Fibroblast of villous mesenchyme (primary cell): ENCODE measurements around the gene SHROOM3. TPM values are rescaled to one million over a fixed set of nuclear protein-coding genes. Genes with fewer than 3 reads are reported as not detected.

Experiments
- DNase-seq: peaks from one replicate; pipeline ENCODE4 v3.0.0-alpha.2; 2010; ENCODE audit warnings: low read depth
- H3K4me3 ChIP-seq: 2 replicates; pipeline ENCODE4 v1.5.1; 2011; ENCODE audit warnings: low read depth, mild to moderate bottlenecking, low read length
- CTCF ChIP-seq: IDR thresholded peaks from 2 replicates; pipeline ENCODE4 v1.5.1; 2012; ENCODE audit warnings: low read depth, mild to moderate bottlenecking, low read length; ENCODE audit not compliant: insufficient read depth
- total RNA-seq: library from RNA; depleted of rRNA; stranded (reverse); fragments of >200 nt; gene quantifications from 2 replicates; pipeline ENCODE4 v1.2.3, GENCODE V29; 2012

SHROOM3 gene
- total RNA-seq, 1 donor = 27.6 TPM

GRCh38 chr4:76562161-76562560 lies 127.1 kb downstream of the SHROOM3 start:
- no peak overlapping the region for H3K4me3 ChIP-seq
- TF ChIP-seq CTCF = no peak

DNA sequence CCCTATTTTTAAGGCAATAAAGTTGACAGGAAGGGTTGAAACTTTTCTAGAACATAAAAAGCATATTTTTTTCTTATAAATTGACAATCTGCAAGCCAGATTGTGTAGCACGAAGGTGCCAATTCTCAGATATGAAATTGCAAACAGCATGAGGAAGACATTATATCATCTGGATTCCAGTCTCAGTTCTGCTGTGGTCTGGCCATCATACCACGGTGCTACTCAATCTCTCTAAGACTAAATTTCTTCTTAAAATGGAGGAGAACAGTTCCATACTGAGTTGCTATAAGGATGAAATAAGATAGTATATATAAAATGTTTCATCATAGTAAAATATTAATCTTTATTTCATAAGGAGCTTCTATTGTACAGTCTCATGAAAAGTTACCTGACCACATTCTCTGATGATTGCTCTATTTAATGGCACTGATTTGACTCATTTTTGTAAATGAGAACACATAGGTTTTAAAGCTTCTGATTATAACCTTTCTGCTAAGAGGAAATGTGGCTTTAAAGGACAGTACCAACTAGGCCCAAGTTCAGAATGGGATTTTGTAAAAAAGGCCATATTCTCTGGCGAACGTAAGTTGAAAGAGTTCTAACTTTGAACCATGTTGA lies 127.9 kb downstream of the SHROOM3 start:
- TF ChIP-seq CTCF = no peak
- DNase-seq = no peak
- no peak overlapping the region for H3K4me3 ChIP-seq

More at GRCh38 chr4:76562161-76562560, 127.1 kb downstream of the SHROOM3 start:
- DNase-seq = peak; percentile 76

DNA sequence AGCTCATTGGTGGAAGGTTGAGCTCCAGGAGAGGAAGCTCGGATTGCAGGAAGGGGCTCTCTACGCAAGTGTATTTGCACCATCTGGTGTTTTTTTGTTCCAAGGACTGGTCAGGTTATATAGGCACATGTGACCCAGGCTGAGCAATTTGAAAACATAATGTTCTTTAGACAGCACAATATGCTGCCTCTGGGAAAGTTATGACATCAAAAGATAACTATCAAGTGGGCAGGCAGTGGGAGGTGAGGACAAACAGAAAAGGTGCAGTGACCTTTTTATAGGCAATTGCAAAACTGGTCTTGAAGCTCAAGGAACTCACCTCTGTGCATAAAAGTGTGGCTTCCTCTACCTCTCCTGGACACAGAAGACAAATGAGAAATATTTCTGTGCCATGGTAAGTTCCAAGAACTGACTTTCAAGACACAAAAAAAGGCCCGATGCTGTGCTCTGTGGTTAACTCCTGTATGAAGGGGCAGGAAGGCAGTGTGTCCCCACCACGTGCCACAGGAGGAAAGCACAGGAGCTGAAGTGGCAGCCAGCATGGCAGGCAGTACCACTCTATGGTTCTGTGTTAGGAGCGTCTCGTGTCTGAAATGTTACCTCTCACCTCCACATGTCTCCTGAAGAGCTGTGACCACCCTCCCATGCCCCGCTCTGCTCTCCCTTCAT lies 128.6 kb downstream of the SHROOM3 start:
- DNase-seq = peak; percentile 91
- H3K4me3 ChIP-seq = no peak overlapping the region
- TF ChIP-seq CTCF = no peak

GRCh38 chr4:76564123-76564915 lies 129.3 kb downstream of the SHROOM3 start:
- no peak overlapping the region for H3K4me3 ChIP-seq
- DNase-seq = no peak
- TF ChIP-seq CTCF = no peak

- H3K4me3 ChIP-seq = no peak overlapping the region
- no peak for TF ChIP-seq CTCF
- DNase-seq = no peak
Measured at GRCh38 chr4:76568262-76568661, 133.2 kb downstream of the SHROOM3 start.

DNA sequence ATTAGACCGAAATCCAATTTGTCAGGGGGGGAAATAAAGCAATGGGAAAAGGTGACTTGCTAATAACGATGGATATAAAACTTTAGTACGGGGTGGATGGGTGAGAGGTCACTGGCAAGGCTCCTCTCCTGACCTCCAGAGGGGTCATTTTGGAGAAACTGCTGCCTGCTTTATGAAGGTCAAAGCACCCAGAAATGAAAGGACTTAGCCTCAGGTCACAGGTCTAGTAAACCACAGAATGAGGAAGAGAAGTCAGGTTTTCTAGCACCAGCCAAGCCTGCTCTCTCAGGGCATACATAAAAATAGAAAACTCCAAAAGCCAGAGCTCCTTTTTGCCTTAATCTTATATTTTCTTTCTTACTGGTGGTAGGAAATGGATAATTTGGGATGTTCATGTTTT lies 134.2 kb downstream of the SHROOM3 start:
- no peak for DNase-seq
- TF ChIP-seq CTCF = no peak
- no peak overlapping the region for H3K4me3 ChIP-seq
